Measurements from ENCODE around the gene SUCLG2.

SUCLG2 gene, protein sequence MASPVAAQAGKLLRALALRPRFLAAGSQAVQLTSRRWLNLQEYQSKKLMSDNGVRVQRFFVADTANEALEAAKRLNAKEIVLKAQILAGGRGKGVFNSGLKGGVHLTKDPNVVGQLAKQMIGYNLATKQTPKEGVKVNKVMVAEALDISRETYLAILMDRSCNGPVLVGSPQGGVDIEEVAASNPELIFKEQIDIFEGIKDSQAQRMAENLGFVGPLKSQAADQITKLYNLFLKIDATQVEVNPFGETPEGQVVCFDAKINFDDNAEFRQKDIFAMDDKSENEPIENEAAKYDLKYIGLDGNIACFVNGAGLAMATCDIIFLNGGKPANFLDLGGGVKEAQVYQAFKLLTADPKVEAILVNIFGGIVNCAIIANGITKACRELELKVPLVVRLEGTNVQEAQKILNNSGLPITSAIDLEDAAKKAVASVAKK

DNA sequence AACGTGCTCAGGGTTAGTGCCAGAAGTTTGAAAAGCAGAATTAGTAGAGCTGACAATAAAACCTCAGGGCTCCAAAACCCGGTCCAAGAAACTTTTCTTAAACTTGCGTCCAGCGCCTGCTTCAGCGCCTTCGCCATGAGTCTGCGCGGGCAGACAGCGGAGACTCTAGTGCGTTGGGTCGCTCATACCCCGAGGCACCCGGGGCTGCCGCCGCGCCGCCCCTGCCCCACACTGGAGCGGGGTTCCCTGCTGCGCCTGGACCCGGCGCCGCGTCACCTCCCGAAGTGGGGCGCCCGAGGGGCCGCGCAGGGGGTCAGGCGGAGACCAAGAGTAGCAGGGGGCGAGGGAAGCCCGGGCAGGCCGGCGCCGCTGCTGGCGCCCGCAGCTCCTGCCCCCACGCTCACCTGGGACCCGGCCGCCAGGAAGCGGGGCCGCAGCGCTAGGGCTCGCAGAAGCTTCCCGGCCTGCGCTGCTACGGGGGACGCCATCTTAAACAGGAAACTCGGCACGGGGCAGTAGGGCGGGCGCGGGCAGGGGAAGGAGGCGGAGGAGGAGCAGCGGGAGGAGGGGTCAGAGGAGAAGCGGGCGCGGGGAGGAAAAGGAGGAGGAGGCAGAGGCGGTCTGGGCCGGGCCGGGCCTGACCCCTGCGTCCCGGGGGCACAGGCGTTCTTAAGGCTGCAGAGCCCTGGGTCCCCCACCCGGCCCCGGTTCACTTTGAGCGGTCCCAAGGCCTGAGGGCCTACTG lies at the start of gene SUCLG2:
Gene SUCLG2 (minus strand): TSS at position 514 of the 745 bp plus-strand sequence. CDS start 26 bp downstream, at position 488.
- H3K9ac ChIP-seq (ENCODE audit: low read length), result peak within 1 kb of the TSS; percentile 92
- H3K9me3 ChIP-seq (ENCODE audit: control insufficient read depth, low read length), result no peaks in the 10 kb centered on the region
- peaks cover 26% of the 10 kb centered on the region for H3K4me1 ChIP-seq (ENCODE audit: control insufficient read depth, insufficient read depth, low read length)
- H3K4me3 ChIP-seq (ENCODE audit: low read length), result peak within 1 kb of the TSS; percentile 90
- no peaks in the 10 kb centered on the region for H3K27me3 ChIP-seq (ENCODE audit: control insufficient read depth, insufficient read depth, low read length)
- no peaks in the 10 kb centered on the region for H3K36me3 ChIP-seq (ENCODE audit: control insufficient read depth, insufficient read depth, low read length)

DNA sequence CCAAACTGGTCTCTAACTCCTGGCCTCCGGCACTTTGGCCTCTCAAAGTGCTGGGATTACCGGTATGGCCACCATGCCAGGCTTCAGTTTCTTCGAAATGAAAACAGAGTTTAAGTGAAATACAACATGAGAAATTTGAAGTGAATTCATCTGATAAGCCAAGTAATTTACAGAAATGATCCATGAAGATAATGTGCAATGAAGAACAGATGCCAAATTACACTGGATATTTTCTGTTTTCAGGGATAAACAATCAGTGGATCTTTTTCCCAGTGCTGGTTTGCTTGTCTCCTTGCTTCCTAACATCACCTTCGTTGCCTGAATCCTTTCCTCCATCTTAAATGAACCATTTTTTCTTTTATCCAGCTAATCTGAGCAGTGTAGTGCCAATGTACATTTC lies 46.2 kb upstream of the SUCLG2 start:
- no peaks in the 10 kb centered on the region for H3K4me1 ChIP-seq (ENCODE audit: control insufficient read depth, insufficient read depth, low read length)
- H3K9me3 ChIP-seq (ENCODE audit: control insufficient read depth, low read length), result no peaks in the 10 kb centered on the region

DNA sequence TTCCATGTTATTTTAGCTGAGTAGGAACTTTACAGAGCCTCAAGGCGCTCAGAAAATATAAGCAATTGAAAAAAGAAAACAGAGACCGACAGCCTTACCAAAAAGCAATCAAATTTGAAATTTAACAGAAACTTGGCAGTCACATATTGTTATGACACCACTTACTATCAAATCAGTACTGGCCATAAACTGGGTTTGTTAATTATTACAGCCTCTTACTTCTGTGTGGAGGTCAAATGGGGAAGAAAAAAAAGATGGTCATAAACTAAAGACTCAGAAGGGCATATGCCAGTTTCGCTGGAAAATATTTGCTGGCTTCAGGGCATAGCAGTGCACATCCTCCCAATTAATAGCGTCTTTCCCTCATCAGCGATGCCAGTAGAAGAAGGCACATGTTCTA lies 45.5 kb upstream of the SUCLG2 start:
- Histone ChIP-seq H3K9ac (ENCODE audit: low read length) (no peak overlapping the region), H3K4me1 (ENCODE audit: control insufficient read depth, insufficient read depth, low read length) (no peaks in the 10 kb centered on the region), H3K9me3 (ENCODE audit: control insufficient read depth, low read length) (no peaks in the 10 kb centered on the region), H3K36me3 (ENCODE audit: control insufficient read depth, insufficient read depth, low read length) (no peaks in the 10 kb centered on the region), H3K4me3 (ENCODE audit: low read length) (no peak overlapping the region), H3K27me3 (ENCODE audit: control insufficient read depth, insufficient read depth, low read length) (no peaks in the 10 kb centered on the region)

More for the DNA sequence above, 46.2 kb upstream of the SUCLG2 start:
- Histone ChIP-seq H3K4me3 (ENCODE audit: low read length) (no peak overlapping the region), H3K36me3 (ENCODE audit: control insufficient read depth, insufficient read depth, low read length) (no peaks in the 10 kb centered on the region), H3K9ac (ENCODE audit: low read length) (no peak overlapping the region), H3K27me3 (ENCODE audit: control insufficient read depth, insufficient read depth, low read length) (no peaks in the 10 kb centered on the region)

DNA sequence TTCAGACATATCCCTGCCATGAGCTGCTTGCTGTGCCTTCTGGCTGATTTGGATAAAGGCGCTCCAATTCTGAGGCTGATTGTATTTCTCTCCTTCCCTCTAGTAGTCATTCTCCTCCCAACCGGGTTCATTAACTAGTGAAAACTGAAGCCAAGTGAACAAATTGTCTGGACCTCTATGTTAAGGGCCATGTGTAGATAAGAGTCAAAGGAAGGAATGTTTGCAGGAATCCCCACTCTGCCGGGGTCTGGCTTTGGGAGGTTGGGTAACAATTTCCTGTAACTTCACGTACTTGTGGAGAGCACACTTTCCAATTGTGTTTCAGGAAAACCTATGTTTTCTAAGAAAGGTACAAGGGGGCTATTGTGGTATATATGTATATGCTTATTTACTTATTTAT lies 38.2 kb upstream of the SUCLG2 start:
- Histone ChIP-seq H3K36me3 (ENCODE audit: control insufficient read depth, insufficient read depth, low read length) (no peaks in the 10 kb centered on the region), H3K9me3 (ENCODE audit: control insufficient read depth, low read length) (no peaks in the 10 kb centered on the region), H3K9ac (ENCODE audit: low read length) (no peak overlapping the region), H3K4me3 (ENCODE audit: low read length) (no peak overlapping the region), H3K27me3 (ENCODE audit: control insufficient read depth, insufficient read depth, low read length) (no peaks in the 10 kb centered on the region), H3K4me1 (ENCODE audit: control insufficient read depth, insufficient read depth, low read length) (no peaks in the 10 kb centered on the region)

DNA sequence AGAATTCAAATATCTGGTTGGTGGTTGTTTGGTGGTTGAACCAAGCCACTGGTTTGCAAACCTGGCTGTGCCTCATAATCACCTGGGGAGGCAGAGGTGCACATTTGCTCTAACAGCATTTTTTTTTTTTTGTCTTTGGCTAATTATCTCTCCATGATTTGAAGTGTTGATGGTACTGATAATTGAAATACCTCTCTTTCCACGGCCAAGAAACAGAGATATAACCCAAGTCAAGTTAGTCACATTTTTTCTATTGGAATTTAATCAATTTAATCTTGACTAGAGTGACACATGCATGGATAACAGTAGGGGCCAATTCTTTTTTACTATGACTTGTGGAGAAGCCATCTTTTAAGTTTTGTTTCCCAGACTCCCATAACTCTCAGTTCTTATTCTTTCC lies 37.5 kb upstream of the SUCLG2 start:
- no peaks in the 10 kb centered on the region for H3K27me3 ChIP-seq (ENCODE audit: control insufficient read depth, insufficient read depth, low read length)
- H3K4me1 ChIP-seq (ENCODE audit: control insufficient read depth, insufficient read depth, low read length), result no peaks in the 10 kb centered on the region

DNA sequence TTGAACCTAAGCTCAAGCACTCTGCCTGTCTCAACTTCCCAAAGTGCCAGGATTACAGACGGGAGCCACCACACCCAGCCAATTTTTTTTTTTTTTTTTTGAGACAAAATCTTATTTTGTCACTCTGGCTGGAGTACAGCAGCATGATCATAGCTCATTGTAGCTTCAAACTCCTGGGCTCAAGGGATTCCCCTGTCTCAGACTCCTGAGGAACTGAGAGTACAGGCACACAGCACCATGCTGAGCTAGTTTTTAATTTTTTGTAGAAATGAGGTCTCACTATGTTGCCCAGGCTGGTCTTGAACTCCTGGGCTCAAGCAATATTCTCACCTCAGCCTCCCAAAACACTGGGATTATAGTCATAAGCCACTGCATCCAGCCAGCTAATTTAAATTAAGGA lies 36.8 kb upstream of the SUCLG2 start:
- H3K27me3 ChIP-seq (ENCODE audit: control insufficient read depth, insufficient read depth, low read length), result no peaks in the 10 kb centered on the region
- no peaks in the 10 kb centered on the region for H3K4me1 ChIP-seq (ENCODE audit: control insufficient read depth, insufficient read depth, low read length)
- H3K4me3 ChIP-seq (ENCODE audit: low read length), result no peak overlapping the region
- H3K9ac ChIP-seq (ENCODE audit: low read length), result no peak overlapping the region
- no peaks in the 10 kb centered on the region for H3K36me3 ChIP-seq (ENCODE audit: control insufficient read depth, insufficient read depth, low read length)
- H3K9me3 ChIP-seq (ENCODE audit: control insufficient read depth, low read length), result no peaks in the 10 kb centered on the region

More for the DNA sequence above, 37.5 kb upstream of the SUCLG2 start:
- H3K36me3 ChIP-seq (ENCODE audit: control insufficient read depth, insufficient read depth, low read length), result no peaks in the 10 kb centered on the region
- no peak overlapping the region for H3K9ac ChIP-seq (ENCODE audit: low read length)
- H3K4me3 ChIP-seq (ENCODE audit: low read length), result no peak overlapping the region
- H3K9me3 ChIP-seq (ENCODE audit: control insufficient read depth, low read length), result no peaks in the 10 kb centered on the region

DNA sequence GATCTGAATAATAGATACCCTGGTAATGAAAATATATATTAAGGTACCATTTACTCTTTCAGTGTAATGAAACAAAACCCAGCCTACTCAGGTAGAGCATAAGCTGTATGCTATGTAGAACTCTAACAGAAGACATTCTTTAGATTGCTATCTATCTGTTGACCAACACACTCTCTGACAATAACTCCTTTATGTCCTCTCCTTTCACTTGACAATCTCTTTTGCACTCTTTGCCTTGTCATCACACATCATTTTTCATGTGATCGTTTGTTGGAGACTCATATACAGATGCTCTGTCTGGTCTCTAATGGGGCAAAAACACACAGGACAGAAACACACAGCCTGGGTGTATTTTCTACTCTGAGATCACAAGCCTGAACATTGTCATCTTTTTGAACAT lies 35.4 kb upstream of the SUCLG2 start:
- H3K36me3 ChIP-seq (ENCODE audit: control insufficient read depth, insufficient read depth, low read length), result no peaks in the 10 kb centered on the region
- no peak overlapping the region for H3K9ac ChIP-seq (ENCODE audit: low read length)
- H3K4me1 ChIP-seq (ENCODE audit: control insufficient read depth, insufficient read depth, low read length), result no peaks in the 10 kb centered on the region
- no peaks in the 10 kb centered on the region for H3K27me3 ChIP-seq (ENCODE audit: control insufficient read depth, insufficient read depth, low read length)
- no peak overlapping the region for H3K4me3 ChIP-seq (ENCODE audit: low read length)
- H3K9me3 ChIP-seq (ENCODE audit: control insufficient read depth, low read length), result no peaks in the 10 kb centered on the region

DNA sequence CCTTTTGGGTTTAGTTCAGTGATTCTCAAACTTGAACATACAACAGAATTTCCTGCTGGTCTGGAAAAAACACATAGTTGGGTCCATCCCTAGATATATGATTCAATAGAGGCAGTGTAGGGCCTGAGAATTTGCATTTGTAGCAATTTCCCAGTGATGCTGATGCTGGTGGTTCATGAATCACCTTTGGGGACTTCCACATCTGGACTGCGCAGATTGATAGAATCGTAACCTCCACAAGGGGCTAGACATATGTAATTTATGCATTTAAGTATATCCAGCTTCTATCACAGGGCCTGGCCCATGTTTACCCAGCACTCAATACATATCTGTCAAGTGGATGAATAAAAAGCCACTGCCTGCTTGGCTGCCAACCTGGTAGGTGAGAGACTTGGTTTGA lies 33.8 kb upstream of the SUCLG2 start:
- H3K36me3 ChIP-seq (ENCODE audit: control insufficient read depth, insufficient read depth, low read length), result no peaks in the 10 kb centered on the region

DNA sequence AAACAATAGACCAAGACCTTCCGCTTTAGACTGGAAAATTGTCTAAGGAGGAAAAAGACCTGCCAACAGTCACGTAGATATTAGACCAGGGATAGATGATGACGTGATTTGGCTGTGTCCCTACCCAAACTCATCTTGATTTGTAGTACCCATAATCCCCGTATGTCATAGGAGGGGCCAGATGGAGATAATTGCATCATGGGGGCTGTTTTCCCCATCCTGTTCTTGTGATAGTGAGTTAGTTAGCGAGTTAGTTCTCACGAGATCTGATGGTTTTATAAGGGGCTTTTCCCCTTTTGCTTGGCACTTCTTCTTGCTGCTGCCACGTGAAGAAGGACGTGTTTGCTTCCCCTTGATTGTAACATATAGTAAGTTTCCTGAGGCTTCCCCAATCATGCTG lies 31.7 kb upstream of the SUCLG2 start:
- no peak overlapping the region for H3K9ac ChIP-seq (ENCODE audit: low read length)
- H3K27me3 ChIP-seq (ENCODE audit: control insufficient read depth, insufficient read depth, low read length), result no peaks in the 10 kb centered on the region
- no peaks in the 10 kb centered on the region for H3K4me1 ChIP-seq (ENCODE audit: control insufficient read depth, insufficient read depth, low read length)
- no peaks in the 10 kb centered on the region for H3K9me3 ChIP-seq (ENCODE audit: control insufficient read depth, low read length)
- H3K4me3 ChIP-seq (ENCODE audit: low read length), result no peak overlapping the region
- no peaks in the 10 kb centered on the region for H3K36me3 ChIP-seq (ENCODE audit: control insufficient read depth, insufficient read depth, low read length)

More for the DNA sequence above, 33.8 kb upstream of the SUCLG2 start:
- H3K9me3 ChIP-seq (ENCODE audit: control insufficient read depth, low read length), result no peaks in the 10 kb centered on the region
- H3K9ac ChIP-seq (ENCODE audit: low read length), result no peak overlapping the region
- H3K4me3 ChIP-seq (ENCODE audit: low read length), result no peak overlapping the region
- H3K4me1 ChIP-seq (ENCODE audit: control insufficient read depth, insufficient read depth, low read length), result no peaks in the 10 kb centered on the region
- no peaks in the 10 kb centered on the region for H3K27me3 ChIP-seq (ENCODE audit: control insufficient read depth, insufficient read depth, low read length)

DNA sequence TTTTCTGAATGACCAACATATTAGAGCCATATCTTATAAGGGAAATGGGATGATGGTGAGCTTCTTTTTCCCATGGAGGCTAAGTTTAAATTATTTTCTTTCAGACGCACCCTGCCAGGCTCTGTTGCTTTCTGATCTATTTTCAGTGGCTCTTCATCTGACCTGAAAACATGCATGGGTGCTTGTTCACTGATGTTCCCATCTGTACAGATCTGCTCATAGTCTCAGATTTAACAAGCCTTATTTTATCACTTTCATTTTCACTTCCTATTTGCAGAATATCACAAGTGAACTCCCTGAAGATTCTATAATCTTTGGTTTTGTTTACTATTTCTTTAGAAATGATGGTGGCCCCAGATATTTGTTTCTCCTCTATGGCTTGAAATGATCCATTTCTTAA lies 31.1 kb upstream of the SUCLG2 start:
- H3K36me3 ChIP-seq (ENCODE audit: control insufficient read depth, insufficient read depth, low read length), result no peaks in the 10 kb centered on the region
- H3K27me3 ChIP-seq (ENCODE audit: control insufficient read depth, insufficient read depth, low read length), result no peaks in the 10 kb centered on the region
- H3K9me3 ChIP-seq (ENCODE audit: control insufficient read depth, low read length), result no peaks in the 10 kb centered on the region
- H3K4me1 ChIP-seq (ENCODE audit: control insufficient read depth, insufficient read depth, low read length), result no peaks in the 10 kb centered on the region
- no peak overlapping the region for H3K4me3 ChIP-seq (ENCODE audit: low read length)
- H3K9ac ChIP-seq (ENCODE audit: low read length), result no peak overlapping the region

DNA sequence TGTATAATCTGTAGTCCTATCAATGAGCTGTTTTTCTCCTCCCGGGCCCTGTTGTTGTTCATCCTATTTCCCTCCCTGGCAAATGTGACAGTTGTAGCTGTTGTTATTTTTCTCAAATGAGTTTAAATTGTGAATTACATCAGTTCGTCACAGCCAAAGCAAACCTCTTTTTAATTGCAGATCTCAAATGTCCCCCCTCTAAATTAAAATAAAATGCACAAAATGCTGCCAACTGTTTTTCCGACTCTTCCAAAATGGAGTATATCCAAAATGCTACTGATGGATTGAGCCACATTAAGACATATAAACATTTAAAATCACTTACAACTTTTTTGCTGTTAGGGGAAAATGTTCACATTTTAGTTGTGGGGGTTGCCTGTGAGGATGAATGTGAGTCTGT lies 29.8 kb upstream of the SUCLG2 start:
- Histone ChIP-seq H3K9me3 (ENCODE audit: control insufficient read depth, low read length) (no peaks in the 10 kb centered on the region), H3K4me1 (ENCODE audit: control insufficient read depth, insufficient read depth, low read length) (no peaks in the 10 kb centered on the region), H3K4me3 (ENCODE audit: low read length) (no peak overlapping the region), H3K9ac (ENCODE audit: low read length) (no peak overlapping the region), H3K27me3 (ENCODE audit: control insufficient read depth, insufficient read depth, low read length) (no peaks in the 10 kb centered on the region), H3K36me3 (ENCODE audit: control insufficient read depth, insufficient read depth, low read length) (no peaks in the 10 kb centered on the region)

DNA sequence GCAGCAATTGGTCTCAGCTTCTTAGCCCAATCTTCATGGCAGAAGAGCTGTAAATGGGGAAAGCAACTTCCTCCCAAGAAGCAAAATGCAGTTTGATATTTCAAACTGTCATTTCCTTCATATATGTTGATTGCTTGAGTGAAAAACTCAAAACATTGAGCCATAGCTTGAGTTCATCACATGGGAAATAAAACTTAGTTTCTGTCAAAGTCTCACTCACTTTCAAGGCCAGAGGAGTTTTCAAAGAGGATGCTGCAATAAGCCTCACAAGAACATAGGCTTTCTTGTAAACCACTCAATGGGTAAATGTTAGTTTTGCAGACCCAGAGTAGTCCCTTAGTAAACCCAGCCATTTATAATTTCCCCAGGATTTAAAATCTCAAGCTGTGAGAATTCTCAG lies 29.1 kb upstream of the SUCLG2 start:
- no peaks in the 10 kb centered on the region for H3K4me1 ChIP-seq (ENCODE audit: control insufficient read depth, insufficient read depth, low read length)
- H3K4me3 ChIP-seq (ENCODE audit: low read length), result no peak overlapping the region
- H3K9me3 ChIP-seq (ENCODE audit: control insufficient read depth, low read length), result no peaks in the 10 kb centered on the region
- no peaks in the 10 kb centered on the region for H3K27me3 ChIP-seq (ENCODE audit: control insufficient read depth, insufficient read depth, low read length)
- H3K36me3 ChIP-seq (ENCODE audit: control insufficient read depth, insufficient read depth, low read length), result no peaks in the 10 kb centered on the region
- no peak overlapping the region for H3K9ac ChIP-seq (ENCODE audit: low read length)

All from mucosa of stomach (tissue), 1 donor.